H9 (cell line): ENCODE results near the gene LDLRAD4. TPM values are rescaled to one million over a fixed set of nuclear protein-coding genes. Genes with fewer than 3 reads are reported as not detected.

Experiments
- DNase-seq: peaks from one replicate; pipeline ENCODE4 v3.0.0-alpha.2; 2017
- H2AFZ ChIP-seq: one replicate; pipeline ENCODE4 v1.6.1; 2013; ENCODE audit warnings: mild to moderate bottlenecking, low read length, control low read depth, moderate library complexity
- H2AK5ac ChIP-seq: 2 replicates; pipeline ENCODE4 v1.6.1; 2013; ENCODE audit warnings: low read length, control low read depth, mixed read lengths; ENCODE audit not compliant: insufficient read length
- H2BK120ac ChIP-seq: one replicate; pipeline ENCODE4 v1.6.1; 2013; ENCODE audit warnings: low read depth, mild to moderate bottlenecking, low read length, control low read depth, inconsistent platforms; ENCODE audit not compliant: poor library complexity, severe bottlenecking
- H2BK12ac ChIP-seq: 2 replicates; pipeline ENCODE4 v1.6.1; 2013; ENCODE audit warnings: low read length, control low read depth, mixed read lengths, low read depth; ENCODE audit not compliant: insufficient read length
- H2BK15ac ChIP-seq: 2 replicates; pipeline ENCODE4 v1.6.1; 2013; ENCODE audit warnings: low read depth, low read length, control low read depth
- H2BK20ac ChIP-seq: one replicate; pipeline ENCODE4 v1.6.1; 2013; ENCODE audit warnings: low read depth, mild to moderate bottlenecking, low read length, control low read depth, inconsistent platforms; ENCODE audit not compliant: poor library complexity, severe bottlenecking
- H2BK5ac ChIP-seq: 2 replicates; pipeline ENCODE4 v1.6.1; 2013; ENCODE audit warnings: low read length, control low read depth, mixed read lengths; ENCODE audit not compliant: insufficient read length
- H3K14ac ChIP-seq: 2 replicates; pipeline ENCODE4 v1.6.1; 2013; ENCODE audit warnings: low read length, control low read depth; ENCODE audit not compliant: insufficient read depth
- H3K18ac ChIP-seq: 2 replicates; pipeline ENCODE4 v1.6.1; 2013; ENCODE audit warnings: low read depth, mild to moderate bottlenecking, mixed read lengths, low read length, control low read depth; ENCODE audit not compliant: insufficient read length
- H3K23ac ChIP-seq: 2 replicates; pipeline ENCODE4 v1.6.1; 2013; ENCODE audit warnings: low read length, control low read depth, mixed read lengths, low read depth; ENCODE audit not compliant: insufficient read length
- H3K23me2 ChIP-seq: 2 replicates; pipeline ENCODE4 v1.6.1; 2013; ENCODE audit warnings: low read depth, mild to moderate bottlenecking, mixed read lengths, low read length, control low read depth; ENCODE audit not compliant: insufficient read length, poor library complexity, severe bottlenecking
- H3K27ac ChIP-seq: 2 replicates; pipeline ENCODE4 v1.5.1; 2013; ENCODE audit warnings: low read length, control low read depth, mixed read lengths, low read depth; ENCODE audit not compliant: insufficient read length
- H3K27me3 ChIP-seq: 2 replicates; pipeline ENCODE4 v1.6.1; 2013; ENCODE audit warnings: low read length, control low read depth, inconsistent platforms; ENCODE audit not compliant: insufficient read depth
- H3K4ac ChIP-seq: 2 replicates; pipeline ENCODE4 v1.6.1; 2013; ENCODE audit warnings: low read depth, mild to moderate bottlenecking, control low read depth, inconsistent platforms, low read length, moderate library complexity
- H3K4me1 ChIP-seq: 2 replicates; pipeline ENCODE4 v1.6.1; 2013; ENCODE audit warnings: low read length, control low read depth, inconsistent platforms; ENCODE audit not compliant: insufficient read depth
- H3K4me2 ChIP-seq: 2 replicates; pipeline ENCODE4 v1.6.1; 2013; ENCODE audit warnings: low read length, control low read depth, mixed read lengths; ENCODE audit not compliant: insufficient read length, insufficient read depth
- H3K56ac ChIP-seq: 2 replicates; pipeline ENCODE4 v1.6.1; 2013; ENCODE audit warnings: low read depth, mild to moderate bottlenecking, mixed read lengths, low read length, control low read depth; ENCODE audit not compliant: insufficient read length
- H3K79me1 ChIP-seq: 2 replicates; pipeline ENCODE4 v1.6.1; 2013; ENCODE audit warnings: low read depth, mild to moderate bottlenecking, moderate library complexity, low read length, control low read depth, inconsistent platforms; ENCODE audit not compliant: insufficient read depth, poor library complexity, severe bottlenecking
- H3K79me2 ChIP-seq: 2 replicates; pipeline ENCODE4 v1.6.1; 2013; ENCODE audit warnings: low read length, control low read depth, inconsistent platforms; ENCODE audit not compliant: insufficient read depth
- H3K9ac ChIP-seq: 2 replicates; pipeline ENCODE4 v1.6.1; 2013; ENCODE audit warnings: low read length, control low read depth, mixed read lengths; ENCODE audit not compliant: insufficient read length; ENCODE audit errors: extremely low read depth
- H3K9me3 ChIP-seq: one replicate; pipeline ENCODE4 v1.6.1; 2013; ENCODE audit warnings: low read depth, low read length, inconsistent platforms; ENCODE audit not compliant: control insufficient read depth
- H3T11ph ChIP-seq: one replicate; pipeline ENCODE4 v1.6.1; 2013; ENCODE audit warnings: mild to moderate bottlenecking, low read length, control low read depth, inconsistent platforms
- H4K20me1 ChIP-seq: one replicate; pipeline ENCODE4 v1.6.1; 2013; ENCODE audit not compliant: control insufficient read depth, insufficient read length, insufficient read depth
- H4K5ac ChIP-seq: 2 replicates; pipeline ENCODE4 v1.6.1; 2013; ENCODE audit warnings: low read depth, mild to moderate bottlenecking, mixed read lengths, low read length, control low read depth; ENCODE audit not compliant: insufficient read length
- H4K8ac ChIP-seq: replicated peaks from 2 replicates; pipeline ENCODE4 v1.6.1; 2013; ENCODE audit warnings: low read length, control low read depth, mixed read lengths, low read depth; ENCODE audit not compliant: insufficient read length
- H4K91ac ChIP-seq: 2 replicates; pipeline ENCODE4 v1.6.1; 2013; ENCODE audit warnings: low read depth, mild to moderate bottlenecking, moderate library complexity, mixed read lengths, low read length, control low read depth; ENCODE audit not compliant: insufficient read length
- H3K27ac Mint-ChIP-seq, 3 experiments: 2 replicates in 2 of 3; 3 replicates in 1 of 3; pipeline ENCODE4 v1.8.0; 2020 to 2021; ENCODE audit warnings: mixed read lengths in 3 of 3, mild to moderate bottlenecking in 1 of 3, moderate library complexity in 1 of 3
- H3K27me3 Mint-ChIP-seq: 2 replicates; pipeline ENCODE4 v1.8.0; 2021; ENCODE audit warnings: low read depth, mild to moderate bottlenecking, moderate library complexity, mixed read lengths
- H3K36me3 Mint-ChIP-seq, 3 experiments: 2 replicates in 2 of 3; 3 replicates in 1 of 3; pipeline ENCODE4 v1.8.0; 2020 to 2021; ENCODE audit warnings: low read depth in 3 of 3, mixed read lengths in 3 of 3; ENCODE audit not compliant: insufficient read depth in 1 of 3
- H3K4me1 Mint-ChIP-seq, 2 experiments: 2 replicates each; pipeline ENCODE4 v1.8.0; 2020; ENCODE audit warnings: mixed read lengths in 2 of 2
- H3K4me3 Mint-ChIP-seq, 2 experiments: 2 replicates in 1 of 2; 3 replicates in 1 of 2; pipeline ENCODE4 v1.8.0; 2020 to 2021; ENCODE audit warnings: mild to moderate bottlenecking in 2 of 2, mixed read lengths in 2 of 2, moderate library complexity in 1 of 2
- H3K9me3 Mint-ChIP-seq, 2 experiments: 2 replicates in 1 of 2; 3 replicates in 1 of 2; pipeline ENCODE4 v1.8.0; 2020; ENCODE audit warnings: mild to moderate bottlenecking in 2 of 2, mixed read lengths in 2 of 2, moderate library complexity in 1 of 2
- WGBS: extraction: QIAGEN DNeasy Blood & Tissue Kit; methylation state at CpG from one replicate; pipeline ENCODE4 v1.1.7; 2013; ENCODE audit warnings: missing lambda C conversion rate, low lambda C conversion rate, mixed read lengths; ENCODE audit not compliant: insufficient read length; ENCODE audit errors: extremely low coverage; 5-methylcytosine and 5-hydroxymethylcytosine counted together
- total RNA-seq: library from RNA; stranded (reverse); gene quantifications from 2 replicates; pipeline ENCODE4 v1.2.1, GENCODE V29; 2021
- TF ChIP-seq, protein P1 (sequence below): fragments of 200-600 bp; sonication (generic); conservative IDR thresholded peaks from 3 replicates; pipeline ENCODE4 v1.8.0; 2021; ENCODE audit warnings: antibody characterized with exemption, mild to moderate bottlenecking

The LDLRAD4 gene
- total RNA-seq, 1 experiment from 2014 or later: 3.9 TPM

GRCh38 chr18:13259701-13260100, 41.1 kb downstream of the LDLRAD4 start:
- no peaks in the 10 kb centered on the region for H3K9me3 ChIP-seq
- Mint-ChIP-seq H3K36me3 (no peaks in the 10 kb centered on the region), H3K9me3 (no peaks in the 10 kb centered on the region), H3K27ac (no peak overlapping the region), H3K4me3 (no peak overlapping the region), H3K4me1 (peaks cover 37 to 41% of the 10 kb centered on the region in 2 experiments), H3K27me3 (peaks cover 2% of the 10 kb centered on the region)
- H4K8ac ChIP-seq: no peak overlapping the region
- DNase-seq: no peak
- no peak overlapping the region for H4K91ac ChIP-seq
- no peak overlapping the region for H3K4ac ChIP-seq
- H2BK15ac ChIP-seq: no peak overlapping the region
- no peak overlapping the region for H3K23ac ChIP-seq
- H3K18ac ChIP-seq: no peak overlapping the region
- H3K14ac ChIP-seq: no peak overlapping the region; the same call in 1 of the 2 replicates
- TF ChIP-seq, protein P1, sequence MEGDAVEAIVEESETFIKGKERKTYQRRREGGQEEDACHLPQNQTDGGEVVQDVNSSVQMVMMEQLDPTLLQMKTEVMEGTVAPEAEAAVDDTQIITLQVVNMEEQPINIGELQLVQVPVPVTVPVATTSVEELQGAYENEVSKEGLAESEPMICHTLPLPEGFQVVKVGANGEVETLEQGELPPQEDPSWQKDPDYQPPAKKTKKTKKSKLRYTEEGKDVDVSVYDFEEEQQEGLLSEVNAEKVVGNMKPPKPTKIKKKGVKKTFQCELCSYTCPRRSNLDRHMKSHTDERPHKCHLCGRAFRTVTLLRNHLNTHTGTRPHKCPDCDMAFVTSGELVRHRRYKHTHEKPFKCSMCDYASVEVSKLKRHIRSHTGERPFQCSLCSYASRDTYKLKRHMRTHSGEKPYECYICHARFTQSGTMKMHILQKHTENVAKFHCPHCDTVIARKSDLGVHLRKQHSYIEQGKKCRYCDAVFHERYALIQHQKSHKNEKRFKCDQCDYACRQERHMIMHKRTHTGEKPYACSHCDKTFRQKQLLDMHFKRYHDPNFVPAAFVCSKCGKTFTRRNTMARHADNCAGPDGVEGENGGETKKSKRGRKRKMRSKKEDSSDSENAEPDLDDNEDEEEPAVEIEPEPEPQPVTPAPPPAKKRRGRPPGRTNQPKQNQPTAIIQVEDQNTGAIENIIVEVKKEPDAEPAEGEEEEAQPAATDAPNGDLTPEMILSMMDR: no peak
- H3T11ph ChIP-seq: no peak overlapping the region
- H2AK5ac ChIP-seq: no peak overlapping the region
- H3K4me1 ChIP-seq: no peaks in the 10 kb centered on the region
- no peak overlapping the region for H2AFZ ChIP-seq
- H2BK120ac ChIP-seq: no peak overlapping the region
- no peaks in the 10 kb centered on the region for H3K79me2 ChIP-seq
- no peak overlapping the region for H4K5ac ChIP-seq
- H3K4me2 ChIP-seq: no peak overlapping the region
- H3K56ac ChIP-seq: no peak overlapping the region
- no peak overlapping the region for H2BK20ac ChIP-seq
- H4K20me1 ChIP-seq: no peaks in the 10 kb centered on the region
- H3K23me2 ChIP-seq: peaks cover 3% of the 10 kb centered on the region
- H3K9ac ChIP-seq: no peak overlapping the region
- H3K79me1 ChIP-seq: no peaks in the 10 kb centered on the region
- no peak overlapping the region for H2BK5ac ChIP-seq
- no peak overlapping the region for H3K27ac ChIP-seq
- WGBS: no CpG with 5 or more reads among the region's 7 CpGs
- no peaks in the 10 kb centered on the region for H3K27me3 ChIP-seq
- H2BK12ac ChIP-seq: no peak overlapping the region
